Mammary epithelial cell (primary cell): ENCODE data around the gene FERMT2.

Experiments
- EZH2 ChIP-seq: IDR thresholded peaks from 2 replicates; pipeline ENCODE4 v1.6.1; 2012; ENCODE audit warnings: low read length, inconsistent platforms, borderline replicate concordance
- TF ChIP-seq, protein P1 (sequence below), 2 donors: IDR thresholded peaks in 1 of 2; conservative IDR thresholded peaks in 1 of 2; 2 replicates each; pipeline ENCODE4 v1.5.1; 2011 to 2012; ENCODE audit warnings: inconsistent platforms in 2 of 2, low read length in 2 of 2, mild to moderate bottlenecking in 2 of 2, control low read depth in 1 of 2, low read depth in 1 of 2; ENCODE audit not compliant: insufficient read depth in 1 of 2; ENCODE audit errors: extremely low read depth in 1 of 2

GRCh38 chr14:52951681-52952554 is 1.1 kb upstream of the FERMT2 start:
- TF ChIP-seq, protein P1, sequence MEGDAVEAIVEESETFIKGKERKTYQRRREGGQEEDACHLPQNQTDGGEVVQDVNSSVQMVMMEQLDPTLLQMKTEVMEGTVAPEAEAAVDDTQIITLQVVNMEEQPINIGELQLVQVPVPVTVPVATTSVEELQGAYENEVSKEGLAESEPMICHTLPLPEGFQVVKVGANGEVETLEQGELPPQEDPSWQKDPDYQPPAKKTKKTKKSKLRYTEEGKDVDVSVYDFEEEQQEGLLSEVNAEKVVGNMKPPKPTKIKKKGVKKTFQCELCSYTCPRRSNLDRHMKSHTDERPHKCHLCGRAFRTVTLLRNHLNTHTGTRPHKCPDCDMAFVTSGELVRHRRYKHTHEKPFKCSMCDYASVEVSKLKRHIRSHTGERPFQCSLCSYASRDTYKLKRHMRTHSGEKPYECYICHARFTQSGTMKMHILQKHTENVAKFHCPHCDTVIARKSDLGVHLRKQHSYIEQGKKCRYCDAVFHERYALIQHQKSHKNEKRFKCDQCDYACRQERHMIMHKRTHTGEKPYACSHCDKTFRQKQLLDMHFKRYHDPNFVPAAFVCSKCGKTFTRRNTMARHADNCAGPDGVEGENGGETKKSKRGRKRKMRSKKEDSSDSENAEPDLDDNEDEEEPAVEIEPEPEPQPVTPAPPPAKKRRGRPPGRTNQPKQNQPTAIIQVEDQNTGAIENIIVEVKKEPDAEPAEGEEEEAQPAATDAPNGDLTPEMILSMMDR (conservative IDR thresholded peaks at IDR 0.05 in 1 of 2, IDR thresholded peaks at IDR 0.05 in 1 of 2; ENCODE audit: extremely low read depth in 1 of 2, insufficient read depth in 1 of 2, low read depth in 1 of 2, low read length in 2 of 2): peak; percentile 11 to 44
- no peak for TF ChIP-seq EZH2
